DMS114 treated with DMSO at 0.1 percent for 48 hours (cell line): ENCODE measurements around the gene CAMK2A.

Experiments
- DNase-seq: peaks from one replicate; lab custom pipeline; 2025; ENCODE audit not compliant: unreplicated experiment; lab: John Stamatoyannopoulos, UW

The CAMK2A gene

DNA sequence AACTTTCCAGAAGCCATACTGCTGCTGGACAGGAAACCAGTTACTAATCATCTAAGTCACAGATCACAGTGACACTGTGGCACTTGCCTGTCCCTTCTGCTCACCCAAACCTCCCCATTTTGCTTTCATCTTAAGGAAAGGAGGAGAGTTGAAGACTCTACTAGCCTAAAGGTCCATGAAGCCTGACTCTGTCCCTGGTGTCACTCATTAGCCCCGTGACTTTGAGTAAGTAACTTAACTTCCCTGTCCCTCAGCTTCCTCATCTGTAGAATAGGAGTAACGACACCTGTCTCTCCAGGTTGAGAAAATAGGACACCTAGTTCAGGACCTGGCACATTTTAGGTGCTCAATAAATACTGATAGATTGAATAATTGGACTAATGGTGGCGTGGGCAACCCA is 100.2 kb downstream of the CAMK2A start:
- no peak for DNase-seq

DNA sequence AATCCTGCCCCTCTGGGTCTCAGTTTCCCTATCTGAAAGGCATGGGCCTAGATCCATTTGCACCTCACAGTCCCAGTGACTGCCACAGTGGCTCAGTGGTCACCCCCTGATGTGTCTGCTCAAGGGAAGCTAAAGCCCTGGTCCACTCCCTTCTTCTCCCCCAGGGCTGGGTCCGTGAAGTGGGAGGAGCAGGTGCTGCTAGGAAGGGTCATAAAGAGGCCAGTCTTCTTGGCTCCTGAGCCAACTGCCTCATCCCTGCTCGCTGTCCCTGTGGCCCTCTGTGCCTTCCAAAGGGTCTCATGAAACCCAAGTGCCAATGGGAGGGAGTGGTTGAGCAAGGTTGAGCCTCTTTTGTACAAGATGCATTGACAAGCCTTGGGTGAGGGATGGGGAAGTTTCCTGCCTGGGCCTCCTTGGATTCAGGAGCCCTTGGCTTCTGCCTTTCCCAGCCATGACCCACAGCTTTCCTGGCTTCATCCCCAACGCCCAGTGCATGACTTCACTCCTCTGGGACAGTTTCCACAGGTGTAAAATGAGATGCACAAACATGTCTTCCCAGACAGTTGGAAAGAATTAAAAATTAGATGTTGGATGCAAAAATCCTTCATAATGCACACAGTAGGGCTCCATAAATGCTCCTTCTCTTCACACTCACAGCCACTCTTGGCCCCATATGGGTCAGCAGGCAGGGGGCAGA is 101.3 kb downstream of the CAMK2A start:
- DNase-seq, result no peak

DNA sequence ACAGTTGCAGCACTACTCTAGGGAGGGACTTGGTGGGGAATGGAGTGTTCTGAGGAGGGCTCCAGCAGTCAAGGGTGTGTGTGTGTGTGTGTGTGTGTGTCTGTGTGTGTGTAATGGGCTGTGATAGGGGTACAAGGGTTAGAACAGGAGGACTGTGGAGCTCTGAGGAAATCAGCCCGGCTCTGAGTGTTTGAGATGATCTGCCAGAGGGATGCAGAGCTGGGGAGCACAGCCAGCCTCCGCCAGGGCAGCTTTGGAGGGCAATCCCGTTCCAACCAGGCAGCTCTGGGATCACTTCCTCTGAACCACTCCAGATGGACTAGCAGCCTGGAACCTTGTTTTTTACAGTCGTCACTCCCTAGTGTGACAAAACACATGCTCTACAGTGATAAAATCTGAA is 102.7 kb downstream of the CAMK2A start:
- DNase-seq, result no peak

DNA sequence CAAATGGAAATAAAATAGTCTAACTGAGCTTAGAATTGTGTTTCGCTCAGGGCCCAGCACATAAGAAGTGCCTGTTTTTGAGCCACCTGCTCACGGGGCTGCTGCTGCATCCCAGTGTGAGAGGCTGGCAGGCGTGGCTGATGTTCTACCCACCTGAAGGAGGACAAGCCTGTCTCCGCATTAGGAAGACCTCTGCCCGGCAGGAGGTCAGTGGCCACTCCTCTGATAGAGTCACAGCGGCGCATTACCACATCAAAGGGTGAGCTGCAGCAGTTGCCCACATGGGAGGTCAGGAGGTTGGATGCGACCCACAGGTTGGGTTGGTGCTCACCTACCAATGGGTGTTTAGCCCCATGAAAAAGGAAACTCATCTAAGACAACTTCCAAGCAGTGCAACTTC is 103.4 kb downstream of the CAMK2A start:
- no peak for DNase-seq

DNA sequence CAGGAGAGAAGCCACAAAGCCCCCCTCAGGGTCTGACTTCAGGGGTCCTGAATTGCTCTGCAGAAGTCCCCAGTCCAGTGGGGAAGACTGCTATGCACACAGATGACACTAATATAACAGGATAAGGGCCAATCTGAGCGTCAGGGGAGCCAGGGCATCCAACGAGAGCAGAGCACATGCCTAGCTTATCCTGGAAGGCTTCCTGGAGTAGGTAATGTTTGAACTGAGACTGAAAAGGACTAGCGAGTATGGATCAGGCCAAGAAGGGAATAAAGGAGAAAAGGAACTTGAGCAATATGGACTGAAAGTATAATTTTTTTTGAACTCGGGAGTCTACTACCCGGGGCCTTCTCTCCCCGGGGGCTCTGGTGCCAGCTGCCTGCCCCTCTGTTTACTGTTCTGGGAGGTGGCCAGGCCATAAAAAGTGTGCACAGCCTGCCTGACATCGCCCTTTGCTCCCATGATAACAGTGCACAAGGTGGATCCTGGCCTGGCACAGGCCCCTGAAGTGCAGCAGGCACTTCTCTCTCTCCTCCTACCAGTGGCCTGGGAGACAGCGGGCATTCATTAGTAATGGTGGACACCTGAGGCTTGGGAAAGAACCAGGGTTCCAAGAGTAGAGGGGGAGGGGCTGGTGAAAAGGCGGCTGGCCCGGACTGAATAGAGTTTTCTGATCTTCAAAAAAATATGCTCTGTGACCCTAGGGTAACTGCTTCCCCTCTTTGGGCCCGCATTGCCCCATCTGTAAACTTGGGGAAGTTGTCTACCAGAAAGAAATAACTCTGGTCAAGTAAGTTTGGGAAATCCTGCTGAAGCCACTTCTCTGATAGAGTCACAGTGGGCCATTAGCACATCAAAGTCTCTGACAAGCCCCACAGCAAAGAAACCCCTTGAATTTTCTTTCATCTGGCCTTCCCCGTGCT is 104.3 kb downstream of the CAMK2A start:
- no peak for DNase-seq

DNA sequence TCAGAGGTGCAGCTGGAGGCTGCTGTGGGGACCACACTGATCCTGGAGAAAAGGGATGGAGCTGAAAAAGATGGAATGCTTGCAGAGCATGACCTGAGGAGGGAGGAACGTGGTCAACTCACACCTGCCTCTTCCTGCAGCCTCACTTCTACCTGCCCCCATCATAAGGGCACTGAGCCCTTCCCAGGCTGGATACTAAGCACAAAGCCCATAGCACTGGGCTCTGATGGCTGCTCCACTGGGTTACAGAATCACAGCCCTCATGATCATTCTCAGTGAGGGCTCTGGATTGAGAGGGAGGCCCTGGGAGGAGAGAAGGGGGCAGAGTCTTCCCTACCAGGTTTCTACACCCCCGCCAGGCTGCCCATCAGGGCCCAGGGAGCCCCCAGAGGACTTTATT is 105.6 kb downstream of the CAMK2A start:
- no peak for DNase-seq

DNA sequence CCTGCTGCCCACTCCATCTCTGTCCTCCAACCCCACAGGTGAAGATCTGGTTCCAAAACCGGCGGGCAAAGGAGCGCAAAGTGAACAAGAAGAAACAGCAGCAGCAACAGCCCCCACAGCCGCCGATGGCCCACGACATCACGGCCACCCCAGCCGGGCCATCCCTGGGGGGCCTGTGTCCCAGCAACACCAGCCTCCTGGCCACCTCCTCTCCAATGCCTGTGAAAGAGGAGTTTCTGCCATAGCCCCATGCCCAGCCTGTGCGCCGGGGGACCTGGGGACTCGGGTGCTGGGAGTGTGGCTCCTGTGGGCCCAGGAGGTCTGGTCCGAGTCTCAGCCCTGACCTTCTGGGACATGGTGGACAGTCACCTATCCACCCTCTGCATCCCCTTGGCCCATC is 106.1 kb downstream of the CAMK2A start:
- no peak for DNase-seq

DNA sequence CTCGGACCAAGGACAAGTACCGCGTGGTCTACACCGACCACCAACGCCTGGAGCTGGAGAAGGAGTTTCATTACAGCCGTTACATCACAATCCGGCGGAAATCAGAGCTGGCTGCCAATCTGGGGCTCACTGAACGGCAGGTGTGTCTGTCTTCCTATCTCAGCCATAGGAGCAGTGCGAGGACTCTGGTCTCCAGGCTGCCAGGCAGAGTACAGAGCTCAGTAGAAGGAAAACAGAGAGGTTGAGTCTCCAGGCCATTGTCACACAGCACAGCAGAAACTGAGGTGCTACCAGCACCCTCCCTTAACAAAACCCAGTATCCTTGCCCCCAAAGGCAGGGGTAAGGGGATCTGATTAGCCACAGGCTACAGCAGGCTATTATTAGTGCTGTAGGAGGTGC is 106.8 kb downstream of the CAMK2A start:
- no peak for DNase-seq

DNA sequence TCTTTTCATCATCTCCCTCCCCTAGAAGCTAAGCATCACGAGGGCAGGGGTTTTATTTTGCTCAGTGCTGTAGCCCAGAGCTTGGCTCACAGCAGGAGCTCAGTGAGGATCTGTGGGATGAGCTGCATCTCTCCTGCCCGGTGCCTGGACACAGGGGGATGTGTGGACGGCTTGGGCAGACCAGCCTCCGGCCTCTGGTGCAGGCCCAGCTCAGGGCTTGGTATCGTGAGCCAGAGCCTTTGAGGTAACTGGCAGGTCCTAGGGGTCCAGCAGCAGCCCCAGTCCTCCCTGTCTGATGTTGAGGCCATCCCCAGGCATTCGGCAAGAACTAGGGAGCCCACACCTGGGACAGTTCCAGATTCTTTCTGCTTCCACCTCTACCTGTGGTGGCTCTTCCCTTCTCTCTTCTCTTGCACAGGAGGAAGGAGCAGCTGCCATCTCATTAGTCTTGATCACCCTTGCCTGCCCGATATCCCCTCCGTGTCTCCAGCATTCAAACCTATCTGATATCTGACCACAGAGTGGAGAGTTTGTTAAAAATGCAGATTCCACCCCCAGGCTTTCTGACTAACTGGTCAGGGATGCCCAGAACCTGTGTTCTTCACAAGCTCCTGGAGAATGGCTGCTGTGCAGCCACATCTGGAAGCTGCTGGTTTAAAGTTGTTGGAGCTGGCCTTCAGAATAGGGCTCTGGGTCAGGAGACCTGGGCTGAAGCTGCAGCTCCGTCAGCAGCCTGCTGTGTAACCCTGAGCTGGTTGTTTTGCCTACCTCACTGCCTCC is 107.6 kb downstream of the CAMK2A start:
- no peak for DNase-seq

DNA sequence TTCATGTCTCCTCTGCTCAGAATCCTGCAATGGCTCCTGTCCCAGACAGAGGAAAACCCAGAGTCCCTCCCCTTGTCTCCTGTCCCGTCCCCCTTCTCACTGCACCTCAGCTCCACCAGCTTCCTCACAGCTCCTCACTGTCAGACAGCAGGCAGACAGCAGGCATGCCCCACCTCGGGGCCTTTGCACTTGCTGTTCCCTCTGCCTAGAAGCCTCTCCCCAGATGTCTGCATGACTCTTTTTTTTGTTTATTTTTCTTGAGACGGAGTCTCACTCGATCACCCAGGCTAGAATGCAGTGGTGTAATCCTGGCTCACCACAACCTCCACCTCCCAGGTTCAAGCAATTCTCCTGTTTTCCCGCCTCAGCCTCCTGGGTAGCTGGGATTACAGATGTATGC is 108.5 kb downstream of the CAMK2A start:
- no peak for DNase-seq

DNA sequence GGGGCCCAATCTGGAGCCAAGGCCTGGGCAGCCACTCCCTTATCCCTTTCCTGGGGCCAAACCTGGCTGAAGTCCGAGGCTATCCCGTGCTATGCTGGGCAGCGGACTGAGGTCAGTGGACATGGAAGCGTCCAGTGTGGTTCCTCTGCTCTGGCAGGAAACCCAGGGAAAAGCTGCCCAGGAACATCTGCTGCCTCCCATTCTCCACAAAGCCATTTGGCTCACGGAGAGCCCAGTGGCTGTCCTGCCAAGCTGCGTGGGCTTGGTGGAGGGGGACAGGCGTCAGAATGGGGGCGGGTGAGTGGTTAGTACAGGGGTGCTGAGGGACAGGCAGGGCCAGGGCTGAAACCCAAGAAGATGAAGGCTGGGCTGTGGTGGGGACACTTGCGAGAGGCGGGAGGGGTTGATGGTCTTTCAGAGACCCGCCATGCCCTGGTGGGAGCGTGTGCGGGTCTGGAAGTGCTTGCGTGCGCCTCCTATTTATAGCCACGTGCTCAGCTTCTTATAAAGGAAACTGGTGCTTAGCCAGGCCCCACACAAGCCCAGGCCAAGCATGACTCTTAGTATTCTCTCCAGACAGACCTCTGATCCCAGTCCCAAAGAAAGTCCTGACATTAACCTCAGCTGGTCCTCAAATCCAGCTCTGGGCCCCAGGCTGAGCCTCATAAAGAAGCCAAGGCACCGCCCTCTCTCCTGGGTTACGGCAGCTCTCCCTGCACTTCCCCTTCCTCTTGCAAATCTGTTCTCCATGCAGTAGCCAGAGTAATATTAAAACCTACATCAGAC is 109.1 kb downstream of the CAMK2A start:
- no peak for DNase-seq

DNA sequence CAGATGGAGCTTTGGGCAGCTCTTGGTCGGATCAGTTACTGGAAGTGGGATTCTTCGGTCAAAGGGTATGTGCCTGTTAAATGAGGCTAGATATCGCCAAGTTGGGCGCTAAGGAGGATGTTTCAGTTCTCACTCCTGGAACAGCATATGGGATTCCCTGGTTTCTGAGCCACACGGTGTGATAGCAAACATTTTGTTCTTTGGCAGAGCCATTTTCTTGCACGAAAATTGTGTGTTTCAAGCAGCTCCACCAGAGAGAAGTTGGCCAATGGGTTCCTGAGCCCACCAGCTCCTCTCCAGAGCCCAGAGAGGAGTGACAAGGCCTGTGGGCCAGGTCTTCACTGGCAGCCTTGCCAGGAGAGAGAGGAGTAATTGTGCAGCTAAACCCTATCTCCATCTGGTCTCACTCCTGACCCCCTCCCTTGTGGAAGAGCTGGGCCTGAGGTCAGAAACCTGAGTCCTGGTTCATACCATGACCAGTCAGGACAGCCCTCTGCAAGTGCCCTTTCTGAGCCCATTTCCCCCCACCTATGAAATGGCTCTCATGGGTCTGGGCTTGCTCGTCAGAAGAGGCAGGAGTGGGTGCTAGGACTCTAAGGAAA is 110.5 kb downstream of the CAMK2A start:
- no peak for DNase-seq

DNA sequence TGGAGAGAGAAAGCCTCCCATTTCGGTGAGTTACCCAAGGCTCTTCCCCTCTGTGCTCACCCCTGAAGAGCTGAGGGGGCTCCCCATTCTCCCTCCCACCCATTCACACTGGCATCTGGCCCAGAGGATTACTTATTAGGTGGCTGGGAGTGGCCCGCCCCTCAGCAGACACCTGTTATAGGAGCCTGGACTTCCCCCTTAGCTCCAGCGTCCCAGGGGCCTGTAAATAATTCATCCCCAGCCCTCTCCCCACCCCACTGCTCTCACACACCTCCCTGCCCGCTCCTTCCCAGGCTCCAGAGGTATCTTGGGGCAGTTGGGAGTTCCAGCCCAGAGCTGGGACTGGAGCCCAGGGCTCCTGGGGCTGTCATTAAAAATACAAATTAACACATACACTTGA is 111.3 kb downstream of the CAMK2A start:
- no peak for DNase-seq

DNA sequence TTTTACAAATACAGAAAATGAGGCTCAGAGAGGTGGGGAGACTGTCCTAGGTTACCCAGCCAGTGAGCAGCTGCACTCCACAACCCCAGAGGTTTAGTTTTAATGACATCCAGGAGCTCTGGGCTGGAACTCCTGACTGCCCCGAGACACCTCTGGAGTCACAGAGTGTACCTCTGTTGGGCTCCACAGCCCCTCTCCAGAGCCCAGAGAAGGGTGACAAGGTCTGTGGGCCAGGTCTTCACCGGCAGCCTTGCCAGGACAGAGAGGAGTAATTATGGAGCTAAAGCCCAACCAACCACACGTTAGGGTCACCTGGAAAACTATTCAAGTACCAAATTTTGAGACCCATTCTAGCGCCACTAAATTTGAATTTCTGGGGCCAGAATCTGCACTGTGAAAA is 111.9 kb downstream of the CAMK2A start:
- no peak for DNase-seq

DNA sequence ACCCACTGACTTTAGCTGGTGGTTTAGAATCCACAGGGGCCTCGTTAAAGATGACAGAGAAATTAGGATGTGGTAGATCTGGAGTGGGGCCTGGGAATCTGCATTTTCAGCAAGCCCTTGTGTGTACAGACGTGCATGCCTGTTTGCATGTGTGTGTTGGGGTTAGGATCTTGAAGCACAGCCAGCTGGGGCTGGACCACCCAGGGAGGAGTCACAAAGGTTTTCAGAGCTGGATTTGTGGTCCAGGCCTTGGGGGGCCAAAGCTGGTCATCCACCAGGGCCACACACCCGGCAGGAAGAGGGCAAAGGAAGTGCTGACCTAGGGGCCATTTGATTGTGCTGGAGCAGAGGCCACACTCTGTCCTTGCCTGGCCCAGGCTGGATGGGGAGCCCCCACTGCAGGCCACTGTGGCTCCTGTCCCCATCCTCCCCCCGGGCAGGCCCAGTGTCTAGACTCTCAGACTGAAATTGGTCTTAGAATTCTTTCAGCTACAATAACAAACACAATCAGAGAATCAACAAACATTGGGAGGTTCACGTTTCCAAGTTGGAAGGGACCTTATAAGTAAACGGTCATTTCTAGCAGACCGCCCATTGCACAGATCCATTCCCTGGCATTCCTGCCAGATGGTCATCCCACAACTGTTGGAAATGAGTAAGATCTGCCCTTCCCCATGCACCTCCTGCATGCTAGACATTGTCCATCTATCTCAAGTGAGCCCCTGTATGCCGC is 112.7 kb downstream of the CAMK2A start:
- DNase-seq, result no peak

DNA sequence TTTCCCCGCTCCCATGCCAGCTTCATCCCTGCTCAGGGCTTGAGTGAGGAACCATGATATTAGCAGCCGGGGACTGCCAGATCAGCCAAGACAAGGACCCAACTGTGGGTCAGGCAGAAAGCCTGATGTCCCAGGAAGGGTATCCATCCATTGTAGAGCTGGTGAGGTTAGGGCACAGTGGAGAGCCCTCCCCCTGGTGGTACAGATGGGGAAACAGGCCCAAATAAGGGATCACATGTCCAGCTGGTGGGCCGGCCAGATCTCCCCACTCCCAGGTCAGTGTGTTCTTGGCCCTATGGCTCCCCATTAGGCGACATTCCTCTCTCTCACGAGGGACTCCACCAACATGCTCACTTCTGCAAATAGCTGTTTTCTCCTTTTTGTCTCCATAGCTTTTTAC is 114.0 kb downstream of the CAMK2A start:
- no peak for DNase-seq

DNA sequence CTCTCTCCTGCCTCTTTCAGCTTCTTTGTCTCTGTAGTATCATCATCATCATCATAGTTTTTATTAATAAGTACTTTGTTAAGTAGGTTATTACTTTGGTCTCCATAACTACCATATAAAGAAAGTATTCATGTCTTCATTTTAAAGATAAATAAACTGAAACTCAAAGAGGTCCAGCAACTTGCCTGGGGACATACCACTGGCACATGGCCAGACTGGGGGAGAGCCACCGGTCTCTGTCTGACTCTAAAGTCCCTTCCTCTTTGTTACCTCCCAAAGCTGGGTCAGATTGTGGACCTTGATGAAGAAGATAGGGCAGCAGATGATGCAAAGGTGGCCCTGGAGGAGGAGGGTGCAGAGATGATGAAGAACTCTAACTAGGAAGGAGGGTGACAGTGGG is 114.5 kb downstream of the CAMK2A start:
- DNase-seq, result no peak

DNA sequence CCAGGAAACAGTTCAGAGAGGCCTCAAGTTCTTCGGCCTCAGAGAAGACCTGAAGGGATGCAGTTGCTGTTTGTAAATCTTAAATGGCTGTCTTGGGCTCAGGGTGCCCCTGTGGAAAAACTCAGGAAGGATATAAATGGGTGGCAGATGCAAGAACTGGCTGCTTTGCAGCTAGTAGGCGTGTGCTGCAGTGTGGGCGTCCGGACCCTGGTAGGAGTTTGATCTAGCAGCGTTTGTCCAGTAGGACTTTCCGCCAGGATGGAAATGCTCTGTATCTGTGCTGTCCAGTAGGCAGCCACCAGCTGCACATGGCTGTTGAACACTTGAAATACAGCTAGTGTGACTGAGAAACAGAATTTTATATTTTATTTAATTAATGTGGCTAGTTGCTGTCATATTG is 115.3 kb downstream of the CAMK2A start:
- DNase-seq, result no peak

DNA sequence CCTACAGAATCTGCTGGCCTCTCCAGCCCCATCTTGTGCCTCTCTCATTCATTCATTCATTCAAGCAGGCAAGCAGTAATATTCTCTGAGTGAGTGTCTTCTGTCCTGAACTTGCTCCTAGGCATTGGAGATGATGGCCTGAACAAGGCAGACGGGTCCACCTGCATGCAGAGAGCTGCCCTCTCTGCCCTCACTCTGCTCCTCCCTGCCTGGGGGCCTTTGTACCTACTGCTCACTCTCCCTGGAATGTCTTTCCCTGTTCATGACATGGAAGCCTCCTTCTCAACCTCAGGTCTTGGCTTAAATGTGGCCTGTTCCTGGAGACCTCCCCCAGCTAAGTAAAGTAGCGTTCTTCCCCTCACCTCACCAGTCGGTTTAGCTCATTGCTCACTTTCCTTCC is 116.4 kb downstream of the CAMK2A start:
- DNase-seq, result no peak

DNA sequence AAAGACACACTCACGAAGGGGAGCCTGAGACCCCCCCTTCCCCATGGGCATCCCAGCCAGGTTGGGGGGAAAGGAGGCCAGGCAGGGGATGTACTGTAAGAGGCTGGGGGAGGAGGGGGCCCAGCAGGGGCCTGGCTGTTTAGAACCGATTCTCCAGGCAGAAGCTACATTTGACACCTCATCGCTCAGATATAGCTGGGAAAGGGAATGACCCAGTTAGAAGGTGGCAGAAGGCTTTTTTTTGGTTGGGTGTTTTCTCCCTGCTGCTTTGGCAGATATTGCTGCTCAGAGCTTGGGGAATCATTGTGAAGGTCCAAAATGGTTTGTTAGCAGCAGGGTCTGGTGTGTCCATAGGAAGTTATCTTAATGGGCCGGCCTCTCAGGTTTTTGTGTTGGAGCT is 117.0 kb downstream of the CAMK2A start:
- no peak for DNase-seq
